ENCODE measurements around the gene TRMT11.

Gene TRMT11

GRCh38 chr6:126075335-126076071, 89.2 kb downstream of the TRMT11 start:
- no peaks in the 10 kb centered on the region for H3K9me3 Mint-ChIP-seq
- H3K4me1 Mint-ChIP-seq = no peaks in the 10 kb centered on the region
- DNase-seq (ENCODE audit: low spot score in 2 of 2) (no peak), ATAC-seq (ENCODE audit: low read depth) (no peak)
- H3K36me3 Mint-ChIP-seq = peaks cover 6% of the 10 kb centered on the region
- H3K27ac Mint-ChIP-seq = no peak overlapping the region
- no peak overlapping the region for H3K4me3 Mint-ChIP-seq
- H3K27me3 Mint-ChIP-seq = no peaks in the 10 kb centered on the region

GRCh38 chr6:126076992-126077664, 90.8 kb downstream of the TRMT11 start:
- no peaks in the 10 kb centered on the region for H3K9me3 Mint-ChIP-seq
- peaks cover 4% of the 10 kb centered on the region for H3K36me3 Mint-ChIP-seq
- ATAC-seq (ENCODE audit: low read depth) (no peak), DNase-seq (ENCODE audit: low spot score in 2 of 2) (no peak)
- no peak overlapping the region for H3K4me3 Mint-ChIP-seq
- no peaks in the 10 kb centered on the region for H3K27me3 Mint-ChIP-seq
- no peak overlapping the region for H3K27ac Mint-ChIP-seq
- no peaks in the 10 kb centered on the region for H3K4me1 Mint-ChIP-seq

GRCh38 chr6:126077810-126078776, 91.8 kb downstream of the TRMT11 start:
- no peaks in the 10 kb centered on the region for H3K27me3 Mint-ChIP-seq
- H3K9me3 Mint-ChIP-seq = no peaks in the 10 kb centered on the region
- ATAC-seq (ENCODE audit: low read depth) (no peak), DNase-seq (ENCODE audit: low spot score in 2 of 2) (no peak)
- H3K27ac Mint-ChIP-seq = no peak overlapping the region
- H3K4me1 Mint-ChIP-seq = no peaks in the 10 kb centered on the region
- H3K36me3 Mint-ChIP-seq = peaks cover 4% of the 10 kb centered on the region
- H3K4me3 Mint-ChIP-seq = no peak overlapping the region

GRCh38 chr6:126083875-126084274, 97.5 kb downstream of the TRMT11 start:
- no peaks in the 10 kb centered on the region for H3K27me3 Mint-ChIP-seq
- H3K4me1 Mint-ChIP-seq = peaks cover 10% of the 10 kb centered on the region
- DNase-seq (ENCODE audit: low spot score in 2 of 2) (no peak), ATAC-seq (ENCODE audit: low read depth) (no peak)
- H3K36me3 Mint-ChIP-seq = peaks cover 12% of the 10 kb centered on the region
- H3K9me3 Mint-ChIP-seq = peaks cover 8% of the 10 kb centered on the region
- H3K27ac Mint-ChIP-seq = no peak overlapping the region
- H3K4me3 Mint-ChIP-seq = no peak overlapping the region

- Mint-ChIP-seq H3K36me3 (peaks cover 10% of the 10 kb centered on the region), H3K4me1 (peaks cover 10% of the 10 kb centered on the region), H3K9me3 (peaks cover 8% of the 10 kb centered on the region), H3K4me3 (peak overlapping the region; percentile 50), H3K27me3 (no peaks in the 10 kb centered on the region), H3K27ac (peak overlapping the region; percentile 10)
- ATAC-seq (ENCODE audit: low read depth) (peak; percentile 93), DNase-seq (ENCODE audit: low spot score in 2 of 2) (no peak)
These were observed 100.2 kb downstream of the TRMT11 start for GRCh38 chr6:126086560-126086959.

Data from memory B cell (primary cell).